Activated T-cell treated with anti-CD3 and anti-CD28 coated beads, Interleukin-2, amount 50 U/mL, for 72 hours (primary cell): ENCODE data around the gene AZGP1. TPM values are rescaled to one million over a fixed set of nuclear protein-coding genes. Genes with fewer than 3 reads are reported as not detected.
"Not testable (repeated sequence)": the region's sequence is repeated elsewhere in the genome, so short reads cannot be mapped to it uniquely, and the experiment has no call there.

Experiments
- ATAC-seq, 2 donors: fragments of 150-1000 bp; cut with Tn5 transposase; replicated peaks in 1 of 2; 2 replicates each; pipeline ENCODE4 v1.10.0; 2021; ENCODE audit warnings: moderate library complexity in 2 of 2, mild to moderate bottlenecking in 1 of 2
- DNase-seq, 2 donors: peaks; one replicate each; pipeline ENCODE4 v3.0.0; 2021 to 2022; ENCODE audit warnings: mixed read lengths in 1 of 2
- H3K27ac Mint-ChIP-seq: one replicate; pipeline ENCODE4 v1.8.0; 2022; ENCODE audit warnings: mild to moderate bottlenecking, moderate library complexity, mixed read lengths
- H3K27me3 Mint-ChIP-seq: one replicate; pipeline ENCODE4 v1.8.0; 2022; ENCODE audit warnings: low read depth, mixed read lengths
- H3K36me3 Mint-ChIP-seq, 2 donors: one replicate each; pipeline ENCODE4 v1.8.0; 2022; ENCODE audit warnings: mixed read lengths in 2 of 2, mild to moderate bottlenecking in 1 of 2; ENCODE audit not compliant: insufficient read depth in 2 of 2
- H3K4me1 Mint-ChIP-seq: one replicate; pipeline ENCODE4 v1.8.0; 2022; ENCODE audit warnings: low read depth, mixed read lengths
- H3K4me3 Mint-ChIP-seq, 2 donors: one replicate each; pipeline ENCODE4 v1.8.0; 2022; ENCODE audit warnings: mild to moderate bottlenecking in 2 of 2, mixed read lengths in 2 of 2, moderate library complexity in 2 of 2
- H3K9me3 Mint-ChIP-seq, 2 donors: one replicate each; pipeline ENCODE4 v1.8.0; 2022; ENCODE audit warnings: mixed read lengths in 2 of 2
- total RNA-seq, 2 donors: library from RNA; stranded (reverse); gene quantifications; one replicate each; pipeline ENCODE4 v1.2.3, GENCODE V29; 2022

Gene AZGP1
- total RNA-seq, 2 donors from 2014 or later, result not detected

GRCh38 chr7:99969298-99969697, 6.5 kb downstream of the AZGP1 start:
- no peak for ATAC-seq
- Mint-ChIP-seq H3K36me3 (no peaks in the 10 kb centered on the region), H3K27ac (no peak overlapping the region), H3K9me3 (no peaks in the 10 kb centered on the region), H3K27me3 (peaks cover 36% of the 10 kb centered on the region), H3K4me3 (no peak overlapping the region), H3K4me1 (no peaks in the 10 kb centered on the region)
- no peak for DNase-seq

- ATAC-seq (no peak), DNase-seq (no peak)
- H3K27me3 Mint-ChIP-seq, result peaks cover 44% of the 10 kb centered on the region
- H3K27ac Mint-ChIP-seq, result no peak overlapping the region
- H3K4me1 Mint-ChIP-seq, result peaks cover 22% of the 10 kb centered on the region
- no peaks in the 10 kb centered on the region for H3K36me3 Mint-ChIP-seq
- H3K4me3 Mint-ChIP-seq, result no peak overlapping the region
- no peaks in the 10 kb centered on the region for H3K9me3 Mint-ChIP-seq
These were observed 17.1 kb downstream of the AZGP1 start for GRCh38 chr7:99958564-99959227.

GRCh38 chr7:99955247-99955646, 20.6 kb downstream of the AZGP1 start:
- no peak for DNase-seq
- H3K27me3 Mint-ChIP-seq, result peaks cover 29% of the 10 kb centered on the region
- H3K27ac Mint-ChIP-seq, result no peak overlapping the region
- peaks cover 0 to 2% of the 10 kb centered on the region in 2 donors for H3K36me3 Mint-ChIP-seq
- peak overlapping the region in 1 of 2 donors; percentile 12 for H3K4me3 Mint-ChIP-seq
- peaks cover 31% of the 10 kb centered on the region for H3K4me1 Mint-ChIP-seq
- H3K9me3 Mint-ChIP-seq, result peaks cover 4 to 7% of the 10 kb centered on the region in 2 donors
- no peak for ATAC-seq

GRCh38 chr7:99954643-99955042, 21.2 kb downstream of the AZGP1 start:
- H3K4me1 Mint-ChIP-seq, result peaks cover 31% of the 10 kb centered on the region
- not testable (repeated sequence) for H3K36me3 Mint-ChIP-seq

GRCh38 chr7:99953649-99954048, 22.2 kb downstream of the AZGP1 start:
- H3K4me3 Mint-ChIP-seq, result peak overlapping the region; percentile 19 to 65
- H3K9me3 Mint-ChIP-seq, result peaks cover 4 to 8% of the 10 kb centered on the region in 2 donors
- peak overlapping the region; percentile 82 for H3K27ac Mint-ChIP-seq
- H3K36me3 Mint-ChIP-seq, result peaks cover 3 to 4% of the 10 kb centered on the region in 2 donors
- ATAC-seq, result peak; percentile 96 to 99
- peak; percentile 34 to 45 for DNase-seq
- peaks cover 20% of the 10 kb centered on the region for H3K27me3 Mint-ChIP-seq
- H3K4me1 Mint-ChIP-seq, result peaks cover 31% of the 10 kb centered on the region

More at GRCh38 chr7:99954643-99955042, 21.2 kb downstream of the AZGP1 start:
- Mint-ChIP-seq H3K4me3 (peak overlapping the region; percentile 64 to 65), H3K27ac (peak overlapping the region; percentile 81), H3K27me3 (peaks cover 23% of the 10 kb centered on the region)
- not testable (repeated sequence) for DNase-seq, ATAC-seq, H3K9me3 Mint-ChIP-seq

GRCh38 chr7:99952649-99953048, 23.2 kb downstream of the AZGP1 start:
- not testable (repeated sequence) for DNase-seq, H3K36me3 Mint-ChIP-seq, H3K9me3 Mint-ChIP-seq, H3K4me3 Mint-ChIP-seq, H3K27ac Mint-ChIP-seq, ATAC-seq
- H3K27me3 Mint-ChIP-seq, result peaks cover 24% of the 10 kb centered on the region
- H3K4me1 Mint-ChIP-seq, result peaks cover 33% of the 10 kb centered on the region

- H3K36me3 Mint-ChIP-seq, ATAC-seq, H3K9me3 Mint-ChIP-seq, H3K27ac Mint-ChIP-seq, DNase-seq, H3K4me3 Mint-ChIP-seq: not testable (repeated sequence)
- Mint-ChIP-seq H3K4me1 (peaks cover 35% of the 10 kb centered on the region), H3K27me3 (peaks cover 20% of the 10 kb centered on the region)
These were observed 25.0 kb downstream of the AZGP1 start for GRCh38 chr7:99950819-99951218.

GRCh38 chr7:99949645-99950228, 26.1 kb downstream of the AZGP1 start:
- peaks cover 4 to 8% of the 10 kb centered on the region in 2 donors for H3K9me3 Mint-ChIP-seq
- H3K36me3 Mint-ChIP-seq, result peaks cover 3 to 4% of the 10 kb centered on the region in 2 donors
- peaks cover 27% of the 10 kb centered on the region for H3K4me1 Mint-ChIP-seq
- H3K27ac Mint-ChIP-seq, result no peak overlapping the region
- H3K4me3 Mint-ChIP-seq, result no peak overlapping the region
- DNase-seq, result no peak
- H3K27me3 Mint-ChIP-seq, result peaks cover 14% of the 10 kb centered on the region
- no peak for ATAC-seq

- Mint-ChIP-seq H3K4me3 (no peak overlapping the region), H3K27me3 (peaks cover 22% of the 10 kb centered on the region), H3K4me1 (peaks cover 19% of the 10 kb centered on the region), H3K27ac (no peak overlapping the region), H3K9me3 (peaks cover 4 to 6% of the 10 kb centered on the region in 2 donors), H3K36me3 (peaks cover 3 to 4% of the 10 kb centered on the region in 2 donors)
- no peak for ATAC-seq
- DNase-seq, result no peak
These were observed 28.2 kb downstream of the AZGP1 start for GRCh38 chr7:99947608-99948007.

- ATAC-seq, result no peak
- no peaks in the 10 kb centered on the region for H3K36me3 Mint-ChIP-seq
- peaks cover 43% of the 10 kb centered on the region for H3K27me3 Mint-ChIP-seq
- no peak overlapping the region for H3K27ac Mint-ChIP-seq
- no peaks in the 10 kb centered on the region for H3K9me3 Mint-ChIP-seq
- H3K4me3 Mint-ChIP-seq, result peak overlapping the region in 1 of 2 donors; percentile 39
- H3K4me1 Mint-ChIP-seq, result peaks cover 19% of the 10 kb centered on the region
- DNase-seq, result no peak
These were observed 31.2 kb downstream of the AZGP1 start for GRCh38 chr7:99944497-99945070.

- Mint-ChIP-seq H3K4me1 (peaks cover 19% of the 10 kb centered on the region), H3K36me3 (peaks cover 5 to 6% of the 10 kb centered on the region in 2 donors), H3K27ac (no peak overlapping the region), H3K4me3 (peak overlapping the region; percentile 31 to 33), H3K9me3 (peaks cover 5% of the 10 kb centered on the region in 2 donors), H3K27me3 (peaks cover 37% of the 10 kb centered on the region)
- DNase-seq (no peak), ATAC-seq (no peak)
These were observed 32.0 kb downstream of the AZGP1 start for GRCh38 chr7:99943641-99944496.

- Mint-ChIP-seq H3K27ac (no peak overlapping the region), H3K4me3 (no peak overlapping the region), H3K9me3 (peaks cover 8 to 9% of the 10 kb centered on the region in 2 donors), H3K4me1 (peaks cover 12% of the 10 kb centered on the region), H3K27me3 (peaks cover 30% of the 10 kb centered on the region), H3K36me3 (peaks cover 8 to 11% of the 10 kb centered on the region in 2 donors)
- ATAC-seq (no peak), DNase-seq (no peak)
These were observed 37.5 kb downstream of the AZGP1 start for GRCh38 chr7:99938296-99938695.

- ATAC-seq, result peak; percentile 20 to 44
- not testable (repeated sequence) for H3K4me3 Mint-ChIP-seq, H3K27me3 Mint-ChIP-seq, H3K27ac Mint-ChIP-seq, H3K9me3 Mint-ChIP-seq
- H3K4me1 Mint-ChIP-seq, result peaks cover 18% of the 10 kb centered on the region
- DNase-seq, result peak in 1 of 2 donors; percentile 22
- H3K36me3 Mint-ChIP-seq, result peaks cover 8 to 11% of the 10 kb centered on the region in 2 donors
These were observed 40.8 kb downstream of the AZGP1 start for GRCh38 chr7:99935009-99935408.
